Stomach (tissue), 9 donors: Measurements from ENCODE around the gene ESRRG. TPM values are rescaled to one million over a fixed set of nuclear protein-coding genes. Genes with fewer than 3 reads are reported as not detected.

Source experiments
- DNase-seq, 2 donors: peaks; one replicate each; pipeline versions ENCODE4 v3.0.0 to v3.0.0-alpha.2; 2013 to 2019
- H3K27ac ChIP-seq, 5 donors: fragments of 200-600 bp in 4 of 5; sonication (generic) in 4 of 5; one replicate each; pipeline ENCODE4 v1.5.1; 2013 to 2019; ENCODE audit warnings: mild to moderate bottlenecking in 1 of 5, moderate library complexity in 1 of 5
- H3K27me3 ChIP-seq, 3 donors: fragments of 200-600 bp; sonication (generic); one replicate each; pipeline ENCODE4 v1.5.1; 2017 to 2019; ENCODE audit warnings: mixed run types in 1 of 3
- H3K36me3 ChIP-seq, 4 donors: fragments of 200-600 bp; sonication (generic); 1 replicate in 3 of 4; 2 replicates in 1 of 4; pipeline ENCODE4 v1.5.1; 2016 to 2019
- H3K4me1 ChIP-seq, 4 donors: fragments of 200-600 bp; sonication (generic); one replicate each; pipeline ENCODE4 v1.5.1; 2016 to 2019
- H3K4me3 ChIP-seq, 4 donors: fragments of 200-600 bp; sonication (generic) in 3 of 4; one replicate each; pipeline ENCODE4 v1.5.1; 2016 to 2019; ENCODE audit warnings: mild to moderate bottlenecking in 1 of 4
- H3K9me3 ChIP-seq, 4 donors: fragments of 200-600 bp; sonication (generic); one replicate each; pipeline ENCODE4 v1.5.1; 2016 to 2019
- EP300 ChIP-seq: sonication (generic); formaldehyde crosslinking; IDR thresholded peaks from one replicate; pipeline ENCODE4 v1.6.1; 2017; ENCODE audit warnings: antibody characterized with exemption
- POLR2A ChIP-seq, 4 donors: fragments of 450-650 bp; IDR thresholded peaks; one replicate each; pipeline ENCODE4 v1.6.1; 2016; ENCODE audit warnings: antibody characterized with exemption in 4 of 4, control low read depth in 2 of 4, mild to moderate bottlenecking in 1 of 4, moderate library complexity in 1 of 4
- POLR2AphosphoS5 ChIP-seq, 3 donors: sonication (generic); formaldehyde crosslinking; IDR thresholded peaks; one replicate each; pipeline ENCODE4 v1.6.1; 2016; ENCODE audit warnings: antibody characterized with exemption in 3 of 3
- whole genome bisulfite sequencing, 5 donors: extraction: QIAGEN DNeasy Blood & Tissue Kit in 3 of 5; methylation state at CpG; one replicate each; pipeline versions ENCODE4 v1.1.5 to v1.1.7; 2013 to 2018; 5-methylcytosine and 5-hydroxymethylcytosine counted together
- intact Hi-C: fragments of 100-400 bp; cut with DNase I; formaldehyde crosslinking; loops from one replicate; pipeline ENCODE4 v1.15.1; 2023; ENCODE audit warnings: low total_unique reads
- polyA plus RNA-seq, 3 donors: library from polyadenylated mRNA; stranded (reverse); fragments of 200-250 nt; gene quantifications; one replicate each; pipeline ENCODE4 v1.2.3, GENCODE V29; 2013
- total RNA-seq, 5 donors: library from RNA; depleted of rRNA; stranded (reverse); fragments of >200 nt; gene quantifications; one replicate each; pipeline versions ENCODE4 v1.1.0 to v1.2.3, GENCODE V29; 2014 to 2016
- TF ChIP-seq, protein P1 (sequence below), 7 experiments: fragments of 450-650 bp in 4 of 7; fragments of 200-600 bp in 3 of 7; sonication (generic) in 3 of 7; IDR thresholded peaks; one replicate each; pipeline ENCODE4 v1.5.1; 2016 to 2019; ENCODE audit warnings: antibody characterized with exemption in 7 of 7, control low read depth in 2 of 7, mild to moderate bottlenecking in 1 of 7
- donor health status: healthy with polysubstance abuse.
- donor health status: Bipolar disorder and iron deficiency.
- donor health status: healthy.

Gene ESRRG
- total and polyA plus RNA-seq, 8 donors, result 0.29 to 247 (median 34.2) TPM

DNA sequence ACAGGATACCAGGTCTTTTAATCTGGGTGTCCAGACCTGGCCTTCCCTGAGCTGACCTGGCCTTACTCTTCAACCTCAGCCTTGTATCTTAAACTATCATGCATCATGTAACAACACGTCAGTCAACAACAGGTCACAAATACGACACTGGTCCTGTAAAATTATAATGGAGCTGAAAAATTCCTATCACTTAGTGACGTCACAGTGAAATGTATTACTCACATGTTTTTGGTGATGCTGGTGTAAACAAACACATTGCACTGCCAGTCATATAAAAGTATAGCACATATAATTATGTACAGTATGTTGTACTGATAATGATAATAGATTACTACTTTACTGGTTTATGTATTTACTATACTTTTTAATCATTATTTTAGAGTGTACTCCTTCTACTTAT is 31.5 kb downstream of the ESRRG start:
- WGBS, 5 donors, result 81 to 94% (median 89%) methylated on average over 3 of the region's 3 CpGs

GRCh38 chr1:216690603-216691002 is 32.6 kb downstream of the ESRRG start:
- WGBS, 5 donors, result 23 to 61% (median 44%) methylated on average over 1 of the region's 1 CpG
- Histone ChIP-seq H3K4me1 (no peaks in the 10 kb centered on the region), H3K27ac (no peak overlapping the region), H3K9me3 (no peaks in the 10 kb centered on the region), H3K4me3 (no peak overlapping the region), H3K36me3 (no peaks in the 10 kb centered on the region), H3K27me3 (no peaks in the 10 kb centered on the region)
- TF ChIP-seq POLR2AphosphoS5 (IDR thresholded peaks at IDR 0.05) (no peak), EP300 (no peak), POLR2A (IDR thresholded peaks at IDR 0.05) (no peak)
- TF ChIP-seq, protein P1, sequence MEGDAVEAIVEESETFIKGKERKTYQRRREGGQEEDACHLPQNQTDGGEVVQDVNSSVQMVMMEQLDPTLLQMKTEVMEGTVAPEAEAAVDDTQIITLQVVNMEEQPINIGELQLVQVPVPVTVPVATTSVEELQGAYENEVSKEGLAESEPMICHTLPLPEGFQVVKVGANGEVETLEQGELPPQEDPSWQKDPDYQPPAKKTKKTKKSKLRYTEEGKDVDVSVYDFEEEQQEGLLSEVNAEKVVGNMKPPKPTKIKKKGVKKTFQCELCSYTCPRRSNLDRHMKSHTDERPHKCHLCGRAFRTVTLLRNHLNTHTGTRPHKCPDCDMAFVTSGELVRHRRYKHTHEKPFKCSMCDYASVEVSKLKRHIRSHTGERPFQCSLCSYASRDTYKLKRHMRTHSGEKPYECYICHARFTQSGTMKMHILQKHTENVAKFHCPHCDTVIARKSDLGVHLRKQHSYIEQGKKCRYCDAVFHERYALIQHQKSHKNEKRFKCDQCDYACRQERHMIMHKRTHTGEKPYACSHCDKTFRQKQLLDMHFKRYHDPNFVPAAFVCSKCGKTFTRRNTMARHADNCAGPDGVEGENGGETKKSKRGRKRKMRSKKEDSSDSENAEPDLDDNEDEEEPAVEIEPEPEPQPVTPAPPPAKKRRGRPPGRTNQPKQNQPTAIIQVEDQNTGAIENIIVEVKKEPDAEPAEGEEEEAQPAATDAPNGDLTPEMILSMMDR (IDR thresholded peaks at IDR 0.05), result no peak
- peak in 1 of 2 donors; percentile 37 for DNase-seq
- intact Hi-C loops, result no loop called here

More for the DNA sequence above, 31.5 kb downstream of the ESRRG start:
- TF ChIP-seq POLR2A (IDR thresholded peaks at IDR 0.05) (no peak), POLR2AphosphoS5 (IDR thresholded peaks at IDR 0.05) (no peak), EP300 (no peak)
- TF ChIP-seq, protein P1 (IDR thresholded peaks at IDR 0.05), result no peak
- H3K4me3 ChIP-seq, result no peak overlapping the region
- no peaks in the 10 kb centered on the region for H3K9me3 ChIP-seq
- no peaks in the 10 kb centered on the region for H3K36me3 ChIP-seq
- no peak overlapping the region for H3K27ac ChIP-seq
- DNase-seq, result no peak
- H3K4me1 ChIP-seq, result no peaks in the 10 kb centered on the region
- no peaks in the 10 kb centered on the region for H3K27me3 ChIP-seq
- intact Hi-C loops, result no loop called here

GRCh38 chr1:216688127-216688657 is 35.0 kb downstream of the ESRRG start:
- Histone ChIP-seq H3K4me1 (no peaks in the 10 kb centered on the region), H3K9me3 (no peaks in the 10 kb centered on the region), H3K27me3 (no peaks in the 10 kb centered on the region), H3K27ac (no peak overlapping the region), H3K36me3 (no peaks in the 10 kb centered on the region), H3K4me3 (no peak overlapping the region)
- no peak for DNase-seq
- WGBS, 5 donors, result 83 to 92% (median 87%) methylated on average over 8 of the region's 8 CpGs
- no peak for TF ChIP-seq POLR2AphosphoS5 (IDR thresholded peaks at IDR 0.05)
- TF ChIP-seq, protein P1 (IDR thresholded peaks at IDR 0.05), result no peak
- TF ChIP-seq EP300, result no peak
- TF ChIP-seq POLR2A (IDR thresholded peaks at IDR 0.05), result no peak
- intact Hi-C loops, result no loop called here

DNA sequence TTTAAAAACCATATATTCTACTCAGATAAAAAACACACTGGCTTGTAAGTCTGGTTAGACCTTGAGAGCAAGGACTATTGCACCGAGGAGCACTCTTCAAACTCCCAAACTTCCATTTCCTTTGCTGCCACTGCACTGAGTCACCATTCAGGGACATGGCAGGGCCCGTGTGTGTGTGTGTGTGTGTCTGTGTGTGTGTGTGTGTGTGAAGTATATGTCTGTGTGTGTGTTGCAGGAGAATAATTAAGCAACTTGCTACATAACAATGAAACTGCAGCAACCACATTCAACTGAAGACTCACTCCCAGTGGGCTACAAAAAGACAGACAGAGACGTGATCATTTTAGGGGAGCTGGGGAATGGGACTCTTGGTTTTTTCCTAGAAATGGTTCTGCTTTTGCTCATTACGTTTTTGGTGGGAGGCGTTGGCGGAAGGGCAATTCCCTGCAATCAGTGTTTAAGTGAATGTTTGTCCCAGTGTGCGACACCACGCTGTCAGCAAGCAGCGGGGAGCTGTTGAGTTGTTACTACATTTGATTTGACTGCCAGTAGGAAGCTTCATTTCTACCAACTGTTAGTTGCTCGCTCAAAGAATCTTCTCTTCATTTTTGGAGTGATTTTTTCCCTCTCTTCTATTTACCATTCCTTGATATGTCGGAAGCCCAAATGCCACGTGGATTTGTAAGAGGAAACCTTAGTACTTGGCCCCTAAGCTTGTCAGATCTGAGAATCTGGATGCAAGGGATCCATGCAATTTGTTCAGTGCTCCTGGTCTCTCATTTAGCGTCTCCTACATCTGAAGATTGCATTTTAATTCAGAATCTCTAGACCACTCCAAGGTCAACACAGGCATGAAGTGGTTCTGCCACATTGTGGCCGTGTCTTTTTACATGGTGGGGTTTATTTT is 36.1 kb downstream of the ESRRG start:
- H3K27me3 ChIP-seq, result no peaks in the 10 kb centered on the region
- no peak overlapping the region for H3K4me3 ChIP-seq
- peak in 1 of 2 donors; percentile 18 for DNase-seq
- intact Hi-C loops, result no loop called here
- 60 to 73% (median 68%) methylated on average over 14 of the region's 14 CpGs for WGBS, 5 donors
- no peak overlapping the region for H3K27ac ChIP-seq
- no peak for TF ChIP-seq POLR2A (IDR thresholded peaks at IDR 0.05)
- no peak for TF ChIP-seq EP300
- TF ChIP-seq, protein P1 (IDR thresholded peaks at IDR 0.05), result no peak
- no peak for TF ChIP-seq POLR2AphosphoS5 (IDR thresholded peaks at IDR 0.05)
- no peaks in the 10 kb centered on the region for H3K36me3 ChIP-seq
- H3K9me3 ChIP-seq, result no peaks in the 10 kb centered on the region
- no peaks in the 10 kb centered on the region for H3K4me1 ChIP-seq
